ENCODE results near the gene EDN2.

DNA sequence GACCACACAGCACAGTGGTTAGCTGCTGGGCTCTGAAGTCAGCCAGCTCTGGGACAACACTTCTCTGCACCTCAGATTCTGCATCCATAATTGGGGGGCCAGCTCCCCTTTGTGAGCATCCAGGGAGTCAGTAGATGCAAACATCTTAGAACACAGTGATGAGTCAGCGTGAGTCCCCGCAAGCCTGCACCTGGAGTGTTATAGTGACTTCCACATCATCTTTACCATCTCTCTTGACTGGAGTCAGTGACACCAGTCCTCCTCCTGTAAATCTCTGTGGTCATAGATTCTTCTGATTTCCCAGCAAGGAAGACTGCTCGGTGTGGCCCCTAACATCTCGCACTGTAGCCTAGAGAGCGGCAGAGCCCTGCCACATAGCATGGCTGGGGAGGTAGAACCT is 13.9 kb upstream of the EDN2 start:
- no peak for TF ChIP-seq POLR2AphosphoS5 (IDR thresholded peaks at IDR 0.05)
- no peak for TF ChIP-seq POLR2A (IDR thresholded peaks at IDR 0.05)
